ENCODE data around the gene NHLH2. TPM values are rescaled to one million over a fixed set of nuclear protein-coding genes. Genes with fewer than 3 reads are reported as not detected.

NHLH2 gene
- total and polyA plus RNA-seq, 12 donors = not detected

GRCh38 chr1:115880981-115881672, 40.2 kb upstream of the NHLH2 start:
- Histone ChIP-seq H3K27me3 (peaks cover 0 to 20% (median 5%) of the 10 kb centered on the region in 7 donors), H3K9me3 (no peaks in the 10 kb centered on the region), H3K4me1 (peaks cover 0 to 4% (median 0%) of the 10 kb centered on the region in 9 donors), H3K4me3 (no peak overlapping the region), H3K27ac (no peak overlapping the region), H3K36me3 (no peaks in the 10 kb centered on the region)
- no peak for TF ChIP-seq CTCF (IDR thresholded peaks at IDR 0.05)
- DNase-seq (no peak), ATAC-seq (no peak)
- WGBS, 2 donors = 96 to 98% methylated on average over 1 of the region's 1 CpG
- intact Hi-C loops (cut with DNase I) = no loop called here

DNA sequence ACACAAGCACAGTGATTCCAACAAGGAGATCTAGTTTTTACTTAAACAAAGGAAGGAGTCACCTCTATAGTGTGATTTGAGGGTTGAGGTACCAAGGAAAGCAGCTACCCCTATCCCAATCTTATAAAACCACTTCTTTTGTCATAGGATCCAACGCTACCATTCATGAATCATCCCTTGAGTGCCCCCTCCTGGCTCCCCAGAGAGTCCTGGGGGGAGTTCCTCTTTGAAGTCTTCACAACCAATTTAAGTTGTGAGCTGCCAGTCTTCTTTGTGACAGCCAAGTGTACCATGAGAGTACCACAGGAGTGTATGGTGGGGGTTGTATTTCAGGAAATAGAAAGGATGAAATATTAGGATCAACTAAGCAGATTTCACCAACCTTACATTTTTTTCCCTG, 39.1 kb upstream of the NHLH2 start:
- DNase-seq = no peak
- WGBS, 2 donors = 79 to 86% methylated on average over 1 of the region's 1 CpG
- intact Hi-C loops (cut with DNase I) = no loop called here

GRCh38 chr1:115877511-115877910, 36.6 kb upstream of the NHLH2 start:
- Histone ChIP-seq H3K4me1 (no peaks in the 10 kb centered on the region), H3K27ac (no peak overlapping the region), H3K4me3 (no peak overlapping the region), H3K27me3 (peaks cover 0 to 41% (median 22%) of the 10 kb centered on the region in 7 donors), H3K36me3 (no peaks in the 10 kb centered on the region), H3K9me3 (no peaks in the 10 kb centered on the region)
- no peak for TF ChIP-seq CTCF (IDR thresholded peaks at IDR 0.05)
- 41 to 46% methylated on average over 5 of the region's 5 CpGs for WGBS, 2 donors
- intact Hi-C loops (cut with DNase I) = no loop called here
- DNase-seq = no peak
- no peak for ATAC-seq

More for the DNA sequence above, 39.1 kb upstream of the NHLH2 start:
- H3K36me3 ChIP-seq = no peaks in the 10 kb centered on the region
- TF ChIP-seq CTCF (IDR thresholded peaks at IDR 0.05) = no peak
- no peak overlapping the region for H3K27ac ChIP-seq
- no peak for ATAC-seq
- H3K9me3 ChIP-seq = no peaks in the 10 kb centered on the region
- peaks cover 0 to 29% (median 12%) of the 10 kb centered on the region in 7 donors for H3K27me3 ChIP-seq
- H3K4me3 ChIP-seq = no peak overlapping the region
- peaks cover 0 to 4% (median 0%) of the 10 kb centered on the region in 9 donors for H3K4me1 ChIP-seq

- Histone ChIP-seq H3K27me3 (peaks cover 0 to 47% (median 29%) of the 10 kb centered on the region in 7 donors), H3K9me3 (no peaks in the 10 kb centered on the region), H3K27ac (no peak overlapping the region), H3K36me3 (no peaks in the 10 kb centered on the region), H3K4me1 (no peaks in the 10 kb centered on the region), H3K4me3 (no peak overlapping the region)
- 77 to 78% methylated on average over 5 of the region's 5 CpGs for WGBS, 2 donors
- intact Hi-C loops (cut with DNase I) = no loop called here
- no peak for TF ChIP-seq CTCF (IDR thresholded peaks at IDR 0.05)
- DNase-seq (no peak), ATAC-seq (no peak)
These were observed 34.0 kb upstream of the NHLH2 start for GRCh38 chr1:115874904-115875303.

All from heart right ventricle (tissue), 16 donors.